ENCODE data around the gene SLC40A1. TPM values are rescaled to one million over a fixed set of nuclear protein-coding genes. Genes with fewer than 3 reads are reported as not detected.

The SLC40A1 gene
- total and polyA plus RNA-seq, 4 donors, result 97.4 to 572 (median 168) TPM

DNA sequence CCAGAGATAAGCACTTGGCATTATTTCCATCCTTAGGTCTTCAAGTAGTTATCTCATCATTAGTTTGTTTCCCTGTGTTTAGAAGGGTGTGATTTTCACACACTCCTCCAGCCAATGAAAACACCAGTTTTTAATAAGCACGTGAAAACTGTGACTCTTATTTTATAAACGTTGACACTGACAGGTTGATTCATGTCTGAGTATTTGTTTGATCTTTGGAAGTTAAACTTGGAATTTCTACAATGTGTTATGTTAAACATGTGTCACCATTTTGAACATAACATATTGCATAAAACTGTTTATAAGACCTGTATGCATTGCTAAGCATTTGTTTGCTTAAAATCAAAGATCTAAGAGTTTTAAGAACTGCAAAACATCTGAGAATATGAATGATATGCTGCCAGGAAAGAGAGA, 27.6 kb downstream of the SLC40A1 start:
- TF ChIP-seq CTCF (IDR thresholded peaks at IDR 0.05; ENCODE audit: low read depth, low read length, missing input control) (no peak), YY1 (IDR thresholded peaks at IDR 0.05) (no peak), RXRA (IDR thresholded peaks at IDR 0.05) (no peak), MAX (IDR thresholded peaks at IDR 0.05) (no peak), FOXA1 (IDR thresholded peaks at IDR 0.05) (no peak), RAD21 (IDR thresholded peaks at IDR 0.05) (no peak), HNF4G (IDR thresholded peaks at IDR 0.05) (no peak)
- Histone ChIP-seq H3K9ac (ENCODE audit: low read depth in 1 of 2, low read length in 2 of 2) (peak overlapping the region in 1 of 2 donors; percentile 33), H3K9me3 (ENCODE audit: control insufficient read depth in 4 of 4, low read length in 3 of 4) (no peaks in the 10 kb centered on the region), H3K4me3 (ENCODE audit: low read depth in 1 of 3, low read length in 3 of 3) (no peak overlapping the region), H3K27me3 (ENCODE audit: control insufficient read depth in 4 of 4, insufficient read depth in 4 of 4, low read length in 3 of 4) (no peaks in the 10 kb centered on the region), H3K27ac (ENCODE audit: low read depth in 1 of 2, low read length in 2 of 2) (peak overlapping the region; percentile 81 to 88), H3K4me1 (ENCODE audit: control insufficient read depth in 4 of 4, insufficient read depth in 4 of 4, low read length in 3 of 4) (peaks cover 18 to 59% (median 42%) of the 10 kb centered on the region in 4 donors), H3K36me3 (ENCODE audit: control insufficient read depth in 4 of 4, insufficient read depth in 3 of 4, low read depth in 1 of 4, low read length in 3 of 4) (no peaks in the 10 kb centered on the region)
- DNase-seq (ENCODE audit: low spot score), result no peak
- 13% methylated on average over 2 of the region's 2 CpGs for WGBS

DNA sequence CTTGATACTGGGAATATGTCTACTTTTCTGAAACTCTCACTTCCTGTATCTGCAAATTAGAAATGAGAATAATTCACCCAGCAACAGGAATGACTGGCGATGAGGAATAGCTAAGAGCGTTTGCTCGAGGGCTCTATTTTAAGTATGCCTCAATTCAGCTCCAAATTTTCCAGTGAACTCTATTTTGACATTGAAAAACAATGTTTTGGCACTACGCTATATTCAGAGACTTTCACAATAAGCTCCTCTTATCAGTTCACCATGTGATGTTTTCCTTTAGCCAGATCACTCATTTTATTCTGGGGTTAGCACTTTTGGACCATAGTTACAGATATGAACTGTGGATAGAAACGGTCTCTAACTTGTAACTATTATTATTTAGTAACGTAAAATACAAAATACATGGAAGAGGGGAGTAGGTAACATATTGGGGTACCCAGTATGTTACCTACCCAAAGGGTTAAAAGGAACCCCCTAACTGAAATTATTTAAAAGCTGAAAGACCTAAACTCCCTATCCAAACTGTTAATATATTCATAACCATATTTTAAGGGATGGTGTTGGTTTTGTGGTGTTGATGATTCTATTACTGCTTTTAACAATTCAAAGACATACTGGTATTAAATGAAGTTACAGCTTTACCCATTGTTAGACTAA, 28.1 kb downstream of the SLC40A1 start:
- Histone ChIP-seq H3K4me3 (ENCODE audit: low read depth in 1 of 3, low read length in 3 of 3) (peak overlapping the region in 1 of 3 donors; percentile 20), H3K36me3 (ENCODE audit: control insufficient read depth in 4 of 4, insufficient read depth in 3 of 4, low read depth in 1 of 4, low read length in 3 of 4) (no peaks in the 10 kb centered on the region), H3K9me3 (ENCODE audit: control insufficient read depth in 4 of 4, low read length in 3 of 4) (no peaks in the 10 kb centered on the region), H3K4me1 (ENCODE audit: control insufficient read depth in 4 of 4, insufficient read depth in 4 of 4, low read length in 3 of 4) (peaks cover 18 to 59% (median 41%) of the 10 kb centered on the region in 4 donors), H3K9ac (ENCODE audit: low read depth in 1 of 2, low read length in 2 of 2) (peak overlapping the region in 1 of 2 donors; percentile 33), H3K27me3 (ENCODE audit: control insufficient read depth in 4 of 4, insufficient read depth in 4 of 4, low read length in 3 of 4) (no peaks in the 10 kb centered on the region), H3K27ac (ENCODE audit: low read depth in 1 of 2, low read length in 2 of 2) (peak overlapping the region; percentile 81 to 88)
- TF ChIP-seq ZBTB33 (IDR thresholded peaks at IDR 0.05) (peak; percentile 65), HNF4A (conservative IDR thresholded peaks at IDR 0.05) (peak; percentile 83 to 89), JUND (IDR thresholded peaks at IDR 0.05) (peak; percentile 27 to 70), MAX (IDR thresholded peaks at IDR 0.05) (peak; percentile 50), EGR1 (IDR thresholded peaks at IDR 0.05; ENCODE audit: low read depth in 2 of 2) (no peak), YY1 (IDR thresholded peaks at IDR 0.05) (peak; percentile 79), RXRA (IDR thresholded peaks at IDR 0.05) (peak; percentile 73 to 83), HNF4G (IDR thresholded peaks at IDR 0.05) (peak; percentile 39), RAD21 (IDR thresholded peaks at IDR 0.05) (peak; percentile 51 to 60), ATF3 (IDR thresholded peaks at IDR 0.05) (peak; percentile 59), TAF1 (conservative IDR thresholded peaks at IDR 0.05) (no peak), FOXA1 (IDR thresholded peaks at IDR 0.05) (peak; percentile 50), FOXA2 (IDR thresholded peaks at IDR 0.05) (no peak), GABPA (IDR thresholded peaks at IDR 0.05 in 1 of 2, conservative IDR thresholded peaks at IDR 0.05 in 1 of 2) (peak in 1 of 2 donors; percentile 4), SP1 (IDR thresholded peaks at IDR 0.05) (peak; percentile 90), CTCF (IDR thresholded peaks at IDR 0.05; ENCODE audit: low read depth, low read length, missing input control) (no peak), NR2F2 (IDR thresholded peaks at IDR 0.05) (peak; percentile 71)
- TF ChIP-seq, protein P1, sequence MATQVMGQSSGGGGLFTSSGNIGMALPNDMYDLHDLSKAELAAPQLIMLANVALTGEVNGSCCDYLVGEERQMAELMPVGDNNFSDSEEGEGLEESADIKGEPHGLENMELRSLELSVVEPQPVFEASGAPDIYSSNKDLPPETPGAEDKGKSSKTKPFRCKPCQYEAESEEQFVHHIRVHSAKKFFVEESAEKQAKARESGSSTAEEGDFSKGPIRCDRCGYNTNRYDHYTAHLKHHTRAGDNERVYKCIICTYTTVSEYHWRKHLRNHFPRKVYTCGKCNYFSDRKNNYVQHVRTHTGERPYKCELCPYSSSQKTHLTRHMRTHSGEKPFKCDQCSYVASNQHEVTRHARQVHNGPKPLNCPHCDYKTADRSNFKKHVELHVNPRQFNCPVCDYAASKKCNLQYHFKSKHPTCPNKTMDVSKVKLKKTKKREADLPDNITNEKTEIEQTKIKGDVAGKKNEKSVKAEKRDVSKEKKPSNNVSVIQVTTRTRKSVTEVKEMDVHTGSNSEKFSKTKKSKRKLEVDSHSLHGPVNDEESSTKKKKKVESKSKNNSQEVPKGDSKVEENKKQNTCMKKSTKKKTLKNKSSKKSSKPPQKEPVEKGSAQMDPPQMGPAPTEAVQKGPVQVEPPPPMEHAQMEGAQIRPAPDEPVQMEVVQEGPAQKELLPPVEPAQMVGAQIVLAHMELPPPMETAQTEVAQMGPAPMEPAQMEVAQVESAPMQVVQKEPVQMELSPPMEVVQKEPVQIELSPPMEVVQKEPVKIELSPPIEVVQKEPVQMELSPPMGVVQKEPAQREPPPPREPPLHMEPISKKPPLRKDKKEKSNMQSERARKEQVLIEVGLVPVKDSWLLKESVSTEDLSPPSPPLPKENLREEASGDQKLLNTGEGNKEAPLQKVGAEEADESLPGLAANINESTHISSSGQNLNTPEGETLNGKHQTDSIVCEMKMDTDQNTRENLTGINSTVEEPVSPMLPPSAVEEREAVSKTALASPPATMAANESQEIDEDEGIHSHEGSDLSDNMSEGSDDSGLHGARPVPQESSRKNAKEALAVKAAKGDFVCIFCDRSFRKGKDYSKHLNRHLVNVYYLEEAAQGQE (IDR thresholded peaks at IDR 0.05), result peak; percentile 92
- 12% methylated on average over 6 of the region's 6 CpGs for WGBS
- no peak for DNase-seq (ENCODE audit: low spot score)
